HEK293 (cell line): ENCODE measurements around the gene ZNF503.

ENCODE experiments used
- CTCF ChIA-PET: fragments of 350-600 bp; formaldehyde crosslinking; extraction: SDS; loops from one replicate; lab custom pipeline; 2021; ENCODE audit warnings: antibody characterized with exemption; lab: Yijun Ruan, JAX
- POLR2A ChIA-PET: fragments of 300-600 bp; formaldehyde crosslinking; extraction: SDS; loops from one replicate; lab custom pipeline; 2020; ENCODE audit warnings: antibody characterized with exemption, inconsistent platforms; lab: Yijun Ruan, JAX
- H3K27ac ChIP-seq: fragments of 200-500 bp; sonication (Bioruptor generic); 2 replicates; pipeline ENCODE4 v1.5.1; 2014; ENCODE audit warnings: low read depth, low read length, control low read depth, inconsistent platforms; ENCODE audit errors: extremely low read depth
- H3K36me3 ChIP-seq, 2 experiments: fragments of 200-500 bp in 1 of 2; sonication (Bioruptor generic) in 1 of 2; 1 replicate in 1 of 2; 2 replicates in 1 of 2; pipeline ENCODE4 v1.5.1; 2014 to 2017; ENCODE audit warnings: inconsistent platforms in 2 of 2, low read length in 2 of 2; ENCODE audit not compliant: control insufficient read depth in 2 of 2, insufficient read depth in 1 of 2
- H3K4me1 ChIP-seq: fragments of 200-500 bp; sonication (Bioruptor generic); 2 replicates; pipeline ENCODE4 v1.5.1; 2014; ENCODE audit warnings: mild to moderate bottlenecking, low read length, inconsistent platforms; ENCODE audit not compliant: control insufficient read depth, insufficient read depth
- H3K4me3 ChIP-seq: 2 replicates; pipeline ENCODE4 v1.5.1; 2011; ENCODE audit warnings: low read depth, mild to moderate bottlenecking, control low read depth, low read length, moderate library complexity
- H3K9me3 ChIP-seq: fragments of 200-500 bp; sonication (Bioruptor generic); 2 replicates; pipeline ENCODE4 v1.5.1; 2014; ENCODE audit warnings: low read depth, low read length, inconsistent platforms; ENCODE audit not compliant: control insufficient read depth, insufficient read depth
- ATF2 ChIP-seq: fragments of 450-650 bp; formaldehyde crosslinking; IDR thresholded peaks from 2 replicates; pipeline ENCODE4 v1.5.1; 2016; ENCODE audit warnings: missing biosample characterization, missing genetic modification characterization, low read depth
- BCL6B ChIP-seq: fragments of 450-650 bp; formaldehyde crosslinking; IDR thresholded peaks from 2 replicates; pipeline ENCODE4 v1.5.1; 2017; ENCODE audit warnings: missing biosample characterization, missing genetic modification characterization
- INSM2 ChIP-seq: fragments of 450-650 bp; formaldehyde crosslinking; IDR thresholded peaks from 2 replicates; pipeline ENCODE4 v1.5.1; 2016; ENCODE audit warnings: missing biosample characterization, missing genetic modification characterization
- MZF1 ChIP-seq: fragments of 450-650 bp; formaldehyde crosslinking; IDR thresholded peaks from 2 replicates; pipeline ENCODE4 v1.5.1; 2017; ENCODE audit warnings: missing biosample characterization, missing genetic modification characterization, borderline replicate concordance
- SCRT1 ChIP-seq: fragments of 450-650 bp; formaldehyde crosslinking; IDR thresholded peaks from 2 replicates; pipeline ENCODE4 v1.5.1; 2016; ENCODE audit warnings: missing biosample characterization, missing genetic modification characterization, borderline replicate concordance
- SCRT2 ChIP-seq: fragments of 450-650 bp; formaldehyde crosslinking; IDR thresholded peaks from 2 replicates; pipeline ENCODE4 v1.5.1; 2016; ENCODE audit warnings: missing biosample characterization, missing genetic modification characterization
- SP7 ChIP-seq: fragments of 450-650 bp; formaldehyde crosslinking; IDR thresholded peaks from 2 replicates; pipeline ENCODE4 v1.5.1; 2016; ENCODE audit warnings: missing biosample characterization, missing genetic modification characterization
- TCF7L2 ChIP-seq: IDR thresholded peaks from 2 replicates; pipeline ENCODE4 v1.6.1; 2011; ENCODE audit warnings: low read depth, mild to moderate bottlenecking, inconsistent platforms, low read length, moderate library complexity, borderline replicate concordance
- TRIM28 ChIP-seq: IDR thresholded peaks from 2 replicates; pipeline ENCODE4 v1.6.1; 2011; ENCODE audit warnings: low read length, control low read depth, borderline replicate concordance
- ZBTB1 ChIP-seq: fragments of 450-650 bp; formaldehyde crosslinking; IDR thresholded peaks from 2 replicates; pipeline ENCODE4 v1.5.1; 2016; ENCODE audit warnings: missing biosample characterization, missing genetic modification characterization
- ZBTB17 ChIP-seq: fragments of 450-650 bp; formaldehyde crosslinking; IDR thresholded peaks from 2 replicates; pipeline ENCODE4 v1.5.1; 2016; ENCODE audit warnings: missing biosample characterization, missing genetic modification characterization
- ZNF132 ChIP-seq: fragments of 450-650 bp; formaldehyde crosslinking; IDR thresholded peaks from 2 replicates; pipeline ENCODE4 v1.5.1; 2017; ENCODE audit warnings: missing biosample characterization, missing genetic modification characterization, borderline replicate concordance
- ZNF157 ChIP-seq: fragments of 450-650 bp; formaldehyde crosslinking; IDR thresholded peaks from 2 replicates; pipeline ENCODE4 v1.5.1; 2016; ENCODE audit warnings: missing biosample characterization, missing genetic modification characterization
- ZNF24 ChIP-seq: fragments of 450-650 bp; formaldehyde crosslinking; IDR thresholded peaks from 2 replicates; pipeline ENCODE4 v1.5.1; 2016; ENCODE audit warnings: missing biosample characterization, missing genetic modification characterization
- ZNF335 ChIP-seq: fragments of 450-650 bp; formaldehyde crosslinking; conservative IDR thresholded peaks from 2 replicates; pipeline ENCODE4 v1.5.1; 2016; ENCODE audit warnings: missing biosample characterization, missing genetic modification characterization
- ZNF354C ChIP-seq: fragments of 450-650 bp; formaldehyde crosslinking; IDR thresholded peaks from 2 replicates; pipeline ENCODE4 v1.5.1; 2016; ENCODE audit warnings: missing biosample characterization, missing genetic modification characterization, low read depth, borderline replicate concordance
- ZNF544 ChIP-seq: fragments of 450-650 bp; formaldehyde crosslinking; IDR thresholded peaks from 2 replicates; pipeline ENCODE4 v1.5.0; 2017; ENCODE audit warnings: missing biosample characterization, missing genetic modification characterization
- ZNF558 ChIP-seq: fragments of 450-650 bp; formaldehyde crosslinking; IDR thresholded peaks from 2 replicates; pipeline ENCODE4 v1.5.1; 2016; ENCODE audit warnings: missing biosample characterization, missing genetic modification characterization
- ZNF610 ChIP-seq: fragments of 450-650 bp; formaldehyde crosslinking; IDR thresholded peaks from 2 replicates; pipeline ENCODE4 v1.5.1; 2016; ENCODE audit warnings: missing biosample characterization, missing genetic modification characterization, borderline replicate concordance
- ZNF777 ChIP-seq: fragments of 450-650 bp; formaldehyde crosslinking; IDR thresholded peaks from 2 replicates; pipeline ENCODE4 v1.5.1; 2017; ENCODE audit warnings: missing biosample characterization, missing genetic modification characterization, borderline replicate concordance
- ZXDB ChIP-seq: fragments of 450-650 bp; formaldehyde crosslinking; IDR thresholded peaks from 2 replicates; pipeline ENCODE4 v1.5.1; 2016; ENCODE audit warnings: missing biosample characterization, missing genetic modification characterization
- TF ChIP-seq, protein P1 (sequence below): fragments of 450-650 bp; formaldehyde crosslinking; IDR thresholded peaks from 2 replicates; pipeline ENCODE4 v1.5.1; 2017; ENCODE audit warnings: missing biosample characterization, missing genetic modification characterization

Gene ZNF503

GRCh38 chr10:75430000-75430763 lies 28.6 kb upstream of the ZNF503 start:
- no peaks in the 10 kb centered on the region for H3K36me3 ChIP-seq
- POLR2A ChIA-PET = interaction anchor here (1.4 to 4.2 kb wide), 2 partner anchors 28 to 30 kb away, joined by 3 to 15 read pairs; partner anchors contain the start of gene ZNF503
- no peak for TF ChIP-seq ZNF610 (tag by site-specific recombination)
- no peak for TF ChIP-seq ATF2 (tag by site-specific recombination)
- no peak for TF ChIP-seq ZNF132 (tag by site-specific recombination)
- peak; percentile 69 for TF ChIP-seq SCRT2 (tag by site-specific recombination)
- peak; percentile 9; the same call in 1 of the 2 replicates for TF ChIP-seq ZNF335
- no peak for TF ChIP-seq ZNF558 (tag by site-specific recombination)
- TF ChIP-seq INSM2 (tag by site-specific recombination) = no peak
- TF ChIP-seq SP7 = 0 out of 2 replicates have a peak, but pooled peaks have one; percentile 9
- TF ChIP-seq MZF1 (tag by site-specific recombination) = peak; percentile 64; the same call in 1 of the 2 replicates
- TF ChIP-seq ZNF157 (tag by site-specific recombination) = no peak
- peak; percentile 75 for TF ChIP-seq BCL6B
- TF ChIP-seq TRIM28 = 0 out of 2 replicates have a peak, but pooled peaks have one; percentile 14
- 0 out of 2 replicates have a peak, but pooled peaks have one; percentile 26 for TF ChIP-seq ZXDB
- TF ChIP-seq ZBTB17 (tag by site-specific recombination) = peak; percentile 38
- no peak for TF ChIP-seq ZNF354C (tag by site-specific recombination)
- TF ChIP-seq, protein P1, sequence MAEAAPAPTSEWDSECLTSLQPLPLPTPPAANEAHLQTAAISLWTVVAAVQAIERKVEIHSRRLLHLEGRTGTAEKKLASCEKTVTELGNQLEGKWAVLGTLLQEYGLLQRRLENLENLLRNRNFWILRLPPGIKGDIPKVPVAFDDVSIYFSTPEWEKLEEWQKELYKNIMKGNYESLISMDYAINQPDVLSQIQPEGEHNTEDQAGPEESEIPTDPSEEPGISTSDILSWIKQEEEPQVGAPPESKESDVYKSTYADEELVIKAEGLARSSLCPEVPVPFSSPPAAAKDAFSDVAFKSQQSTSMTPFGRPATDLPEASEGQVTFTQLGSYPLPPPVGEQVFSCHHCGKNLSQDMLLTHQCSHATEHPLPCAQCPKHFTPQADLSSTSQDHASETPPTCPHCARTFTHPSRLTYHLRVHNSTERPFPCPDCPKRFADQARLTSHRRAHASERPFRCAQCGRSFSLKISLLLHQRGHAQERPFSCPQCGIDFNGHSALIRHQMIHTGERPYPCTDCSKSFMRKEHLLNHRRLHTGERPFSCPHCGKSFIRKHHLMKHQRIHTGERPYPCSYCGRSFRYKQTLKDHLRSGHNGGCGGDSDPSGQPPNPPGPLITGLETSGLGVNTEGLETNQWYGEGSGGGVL (tag by site-specific recombination) = 0 out of 2 replicates have a peak, but pooled peaks have one; percentile 22
- no peak for TF ChIP-seq ZNF544 (tag by site-specific recombination)
- TF ChIP-seq SCRT1 = no peak
- no peak for TF ChIP-seq ZNF777
- TF ChIP-seq TCF7L2 = 0 out of 2 replicates have a peak, but pooled peaks have one; percentile 53
- no peak for TF ChIP-seq ZNF24
- TF ChIP-seq ZBTB1 = no peak
- TF ChIP-seq, all 188 proteins: peak for 10
- Histone ChIP-seq H3K4me1 (peaks cover 24% of the 10 kb centered on the region; the same call in 1 of the 2 replicates), H3K9me3 (no peaks in the 10 kb centered on the region), H3K4me3 (no peak overlapping the region), H3K27ac (peak overlapping the region; percentile 67; the same call in 1 of the 2 replicates)
- CTCF ChIA-PET = interaction anchor here (0.5 kb wide), 1 partner anchor 27 kb away, joined by 4 read pairs; no protein-coding TSS in a partner anchor
